ENCODE results near the gene RFX6.

DNA sequence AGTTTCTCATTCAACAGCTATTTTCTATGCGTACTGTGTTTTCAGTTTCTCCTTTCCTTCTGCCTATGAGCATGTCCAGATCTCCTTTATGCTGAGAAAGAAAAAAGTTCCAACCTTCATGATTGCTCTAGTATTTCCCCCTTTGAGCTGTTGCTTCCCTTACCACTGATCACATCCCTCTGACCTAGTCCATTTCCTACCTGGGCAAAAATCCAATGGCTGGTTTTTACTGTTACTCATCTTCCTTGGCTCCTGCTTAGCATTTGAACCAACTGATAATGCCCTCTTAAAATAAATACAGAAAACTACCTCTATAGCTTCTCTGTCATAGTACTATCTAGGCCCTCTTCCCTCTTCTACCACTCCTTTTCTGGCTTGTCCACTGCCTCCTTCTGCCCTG lies 6.0 kb downstream of the RFX6 start:
- no peak for TF ChIP-seq POLR2A (IDR thresholded peaks at IDR 0.05)
- no peak for TF ChIP-seq CTCF (IDR thresholded peaks at IDR 0.05)

Data from thyroid gland (tissue), 4 donors.